Neural cell (in vitro differentiated cells): ENCODE measurements around the gene PARP11. TPM values are rescaled to one million over a fixed set of nuclear protein-coding genes. Genes with fewer than 3 reads are reported as not detected.

Experiments used
- H2AFZ ChIP-seq: fragments of 200-600, 300-800 bp; sonication (generic), shearing (Covaris generic); 2 replicates; pipeline ENCODE4 v1.6.0; 2014; ENCODE audit warnings: low read depth, mild to moderate bottlenecking, antibody characterized with exemption, low read length, moderate library complexity
- H3F3A ChIP-seq: fragments of 200-600 bp; shearing (Covaris generic); 2 replicates; pipeline ENCODE4 v1.6.1; 2016; ENCODE audit warnings: mild to moderate bottlenecking, moderate library complexity, mixed read lengths, antibody characterized with exemption, low read length; ENCODE audit not compliant: insufficient read depth, poor library complexity, severe bottlenecking
- H3K27ac ChIP-seq: fragments of 200-600, 300-800 bp; sonication (generic), shearing (Covaris generic); 2 replicates; pipeline ENCODE4 v1.5.1; 2014; ENCODE audit warnings: mild to moderate bottlenecking, low read length, moderate library complexity
- H3K27me3 ChIP-seq: fragments of 300-800, 200-600 bp; sonication (generic), shearing (Covaris generic); 2 replicates; pipeline ENCODE4 v1.6.0; 2014; ENCODE audit warnings: mild to moderate bottlenecking, low read depth, low read length, moderate library complexity; ENCODE audit not compliant: insufficient read depth
- H3K36me3 ChIP-seq: fragments of 300-800, 200-600 bp; sonication (generic), shearing (Covaris generic); 2 replicates; pipeline ENCODE4 v1.5.1; 2014; ENCODE audit warnings: mild to moderate bottlenecking, antibody characterized with exemption, low read length, moderate library complexity; ENCODE audit not compliant: insufficient read depth
- H3K4me2 ChIP-seq: fragments of 300-800, 200-600 bp; sonication (generic), shearing (Covaris generic); 2 replicates; pipeline ENCODE4 v1.6.0; 2014; ENCODE audit warnings: mild to moderate bottlenecking, low read length
- H3K4me3 ChIP-seq: fragments of 300-800, 200-600 bp; sonication (generic), shearing (Covaris generic); 2 replicates; pipeline ENCODE4 v1.5.1; 2014; ENCODE audit warnings: mild to moderate bottlenecking, low read length, moderate library complexity
- H3K79me2 ChIP-seq: fragments of 200-600 bp; shearing (Covaris generic); replicated peaks from 2 replicates; pipeline ENCODE4 v1.6.0; 2014; ENCODE audit warnings: mild to moderate bottlenecking, low read length, moderate library complexity; ENCODE audit not compliant: insufficient read depth
- H3K9ac ChIP-seq: fragments of 300-800, 200-600 bp; sonication (generic), shearing (Covaris generic); 2 replicates; pipeline ENCODE4 v1.6.1; 2016; ENCODE audit warnings: mild to moderate bottlenecking, low read length, mixed read lengths
- H3K9me2 ChIP-seq: fragments of 200-600 bp; shearing (Covaris generic); 2 replicates; pipeline ENCODE4 v1.6.1; 2016; ENCODE audit warnings: mild to moderate bottlenecking, low read length, mixed read lengths; ENCODE audit not compliant: insufficient read depth
- H3K9me3 ChIP-seq: fragments of 200-600, 300-800 bp; sonication (generic), shearing (Covaris generic); 2 replicates; pipeline ENCODE4 v1.6.1; 2016; ENCODE audit warnings: mild to moderate bottlenecking, mixed run types, low read length, moderate library complexity, mixed read lengths
- H4K20me1 ChIP-seq: fragments of 200-600 bp; shearing (Covaris generic); 2 replicates; pipeline ENCODE4 v1.6.1; 2016; ENCODE audit warnings: mild to moderate bottlenecking, mixed run types; ENCODE audit not compliant: insufficient read depth
- EP300 ChIP-seq: fragments of 450-650 bp; conservative IDR thresholded peaks from 2 replicates; pipeline ENCODE4 v1.6.1; 2014; ENCODE audit warnings: antibody characterized with exemption, mild to moderate bottlenecking, moderate library complexity; ENCODE audit not compliant: poor library complexity, severe bottlenecking
- EZH2 ChIP-seq: fragments of 200-600, 300-800 bp; shearing (Covaris generic), sonication (generic); IDR thresholded peaks from 2 replicates; pipeline ENCODE4 v1.6.1; 2014; ENCODE audit warnings: antibody characterized with exemption, low read length, borderline replicate concordance, mild to moderate bottlenecking; ENCODE audit not compliant: insufficient read depth, poor library complexity, severe bottlenecking
- MXI1 ChIP-seq: fragments of 450-650 bp; conservative IDR thresholded peaks from 2 replicates; pipeline ENCODE4 v1.6.1; 2014; ENCODE audit warnings: antibody characterized with exemption, mild to moderate bottlenecking; ENCODE audit not compliant: poor library complexity, severe bottlenecking
- POLR2AphosphoS5 ChIP-seq: IDR thresholded peaks from 2 replicates; pipeline ENCODE4 v1.6.1; 2012
- RAD21 ChIP-seq: fragments of 450-650 bp; conservative IDR thresholded peaks from 2 replicates; pipeline ENCODE4 v1.6.1; 2014; ENCODE audit warnings: antibody characterized with exemption, mild to moderate bottlenecking, moderate library complexity
- SMC3 ChIP-seq: fragments of 450-650 bp; conservative IDR thresholded peaks from 2 replicates; pipeline ENCODE4 v1.6.1; 2014; ENCODE audit warnings: antibody characterized with exemption, mild to moderate bottlenecking, moderate library complexity; ENCODE audit not compliant: poor library complexity
- TAF1 ChIP-seq: IDR thresholded peaks from 2 replicates; pipeline ENCODE4 v1.6.1; 2012; ENCODE audit warnings: low read depth
- polyA plus RNA-seq: library from polyadenylated mRNA; depleted of rRNA; stranded (reverse); fragments of >200 nt; gene quantifications from 2 replicates; pipeline ENCODE4 v1.2.3, GENCODE V29; 2014
- TF ChIP-seq, protein P1 (sequence below): IDR thresholded peaks from 2 replicates; pipeline ENCODE4 v1.6.1; 2012; ENCODE audit warnings: borderline replicate concordance
- TF ChIP-seq, protein P2 (sequence below): fragments of 450-650 bp; IDR thresholded peaks from 2 replicates; pipeline ENCODE4 v1.5.1; 2014; ENCODE audit warnings: antibody characterized with exemption, mild to moderate bottlenecking, moderate library complexity; ENCODE audit not compliant: poor library complexity, severe bottlenecking

The PARP11 gene
- polyA plus RNA-seq, 1 donor from 2014 or later: 20.3 TPM

DNA sequence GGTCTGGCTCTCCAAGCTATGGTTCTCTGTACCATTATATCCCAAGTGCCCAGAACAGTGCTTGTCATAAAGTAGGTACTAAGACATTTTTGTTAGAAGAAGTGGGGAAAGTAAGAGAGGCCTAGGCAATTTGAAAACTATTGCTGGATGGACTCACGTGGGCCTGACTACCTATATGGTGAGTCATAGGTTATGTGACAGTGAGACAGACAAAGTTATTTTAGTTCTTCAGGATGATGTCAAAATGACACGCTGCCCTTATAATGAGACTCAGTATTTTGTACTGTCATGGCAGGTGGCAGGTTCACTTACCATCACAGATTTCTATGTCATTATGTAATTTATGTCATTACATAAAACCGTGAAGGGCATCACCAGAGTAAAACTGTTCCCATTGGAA lies 53.1 kb downstream of the PARP11 start:
- TF ChIP-seq, protein P1, sequence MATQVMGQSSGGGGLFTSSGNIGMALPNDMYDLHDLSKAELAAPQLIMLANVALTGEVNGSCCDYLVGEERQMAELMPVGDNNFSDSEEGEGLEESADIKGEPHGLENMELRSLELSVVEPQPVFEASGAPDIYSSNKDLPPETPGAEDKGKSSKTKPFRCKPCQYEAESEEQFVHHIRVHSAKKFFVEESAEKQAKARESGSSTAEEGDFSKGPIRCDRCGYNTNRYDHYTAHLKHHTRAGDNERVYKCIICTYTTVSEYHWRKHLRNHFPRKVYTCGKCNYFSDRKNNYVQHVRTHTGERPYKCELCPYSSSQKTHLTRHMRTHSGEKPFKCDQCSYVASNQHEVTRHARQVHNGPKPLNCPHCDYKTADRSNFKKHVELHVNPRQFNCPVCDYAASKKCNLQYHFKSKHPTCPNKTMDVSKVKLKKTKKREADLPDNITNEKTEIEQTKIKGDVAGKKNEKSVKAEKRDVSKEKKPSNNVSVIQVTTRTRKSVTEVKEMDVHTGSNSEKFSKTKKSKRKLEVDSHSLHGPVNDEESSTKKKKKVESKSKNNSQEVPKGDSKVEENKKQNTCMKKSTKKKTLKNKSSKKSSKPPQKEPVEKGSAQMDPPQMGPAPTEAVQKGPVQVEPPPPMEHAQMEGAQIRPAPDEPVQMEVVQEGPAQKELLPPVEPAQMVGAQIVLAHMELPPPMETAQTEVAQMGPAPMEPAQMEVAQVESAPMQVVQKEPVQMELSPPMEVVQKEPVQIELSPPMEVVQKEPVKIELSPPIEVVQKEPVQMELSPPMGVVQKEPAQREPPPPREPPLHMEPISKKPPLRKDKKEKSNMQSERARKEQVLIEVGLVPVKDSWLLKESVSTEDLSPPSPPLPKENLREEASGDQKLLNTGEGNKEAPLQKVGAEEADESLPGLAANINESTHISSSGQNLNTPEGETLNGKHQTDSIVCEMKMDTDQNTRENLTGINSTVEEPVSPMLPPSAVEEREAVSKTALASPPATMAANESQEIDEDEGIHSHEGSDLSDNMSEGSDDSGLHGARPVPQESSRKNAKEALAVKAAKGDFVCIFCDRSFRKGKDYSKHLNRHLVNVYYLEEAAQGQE: no peak
- TF ChIP-seq EP300 (peak; percentile 64), POLR2AphosphoS5 (peak; percentile 22)
- no peaks in the 10 kb centered on the region for H3F3A ChIP-seq

DNA sequence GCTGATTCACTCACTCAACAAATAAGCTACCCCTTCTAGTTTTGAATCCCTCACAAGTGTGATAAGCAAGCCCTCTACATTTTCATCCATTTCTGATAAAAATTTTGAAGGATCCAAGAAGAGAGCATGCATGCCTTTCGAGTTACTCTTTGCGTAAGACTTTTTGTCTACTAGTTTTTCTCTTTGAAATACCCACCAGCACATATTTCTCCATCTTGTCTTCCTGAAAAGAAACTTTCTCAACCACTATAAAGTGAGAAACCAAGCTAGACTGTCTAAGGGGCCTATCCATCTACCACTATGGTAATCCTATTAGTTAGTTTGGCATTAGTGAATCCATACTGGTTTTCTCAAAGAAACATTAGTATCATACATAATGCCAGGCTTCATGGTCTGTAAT lies 56.9 kb downstream of the PARP11 start:
- H4K20me1 ChIP-seq: no peaks in the 10 kb centered on the region
- no peaks in the 10 kb centered on the region for H3K9me2 ChIP-seq
- no peak overlapping the region for H3K9ac ChIP-seq
- H3K4me2 ChIP-seq: no peak overlapping the region
- H3F3A ChIP-seq: no peaks in the 10 kb centered on the region
- H3K36me3 ChIP-seq: peaks cover 4% of the 10 kb centered on the region
- H3K79me2 ChIP-seq: no peaks in the 10 kb centered on the region
- no peak overlapping the region for H2AFZ ChIP-seq
- no peaks in the 10 kb centered on the region for H3K27me3 ChIP-seq
- no peak overlapping the region for H3K27ac ChIP-seq
- TF ChIP-seq EZH2 (no peak), MXI1 (no peak), POLR2AphosphoS5 (no peak), RAD21 (no peak), TAF1 (no peak), SMC3 (no peak), EP300 (no peak)
- TF ChIP-seq, protein P1: no peak
- TF ChIP-seq, protein P2, sequence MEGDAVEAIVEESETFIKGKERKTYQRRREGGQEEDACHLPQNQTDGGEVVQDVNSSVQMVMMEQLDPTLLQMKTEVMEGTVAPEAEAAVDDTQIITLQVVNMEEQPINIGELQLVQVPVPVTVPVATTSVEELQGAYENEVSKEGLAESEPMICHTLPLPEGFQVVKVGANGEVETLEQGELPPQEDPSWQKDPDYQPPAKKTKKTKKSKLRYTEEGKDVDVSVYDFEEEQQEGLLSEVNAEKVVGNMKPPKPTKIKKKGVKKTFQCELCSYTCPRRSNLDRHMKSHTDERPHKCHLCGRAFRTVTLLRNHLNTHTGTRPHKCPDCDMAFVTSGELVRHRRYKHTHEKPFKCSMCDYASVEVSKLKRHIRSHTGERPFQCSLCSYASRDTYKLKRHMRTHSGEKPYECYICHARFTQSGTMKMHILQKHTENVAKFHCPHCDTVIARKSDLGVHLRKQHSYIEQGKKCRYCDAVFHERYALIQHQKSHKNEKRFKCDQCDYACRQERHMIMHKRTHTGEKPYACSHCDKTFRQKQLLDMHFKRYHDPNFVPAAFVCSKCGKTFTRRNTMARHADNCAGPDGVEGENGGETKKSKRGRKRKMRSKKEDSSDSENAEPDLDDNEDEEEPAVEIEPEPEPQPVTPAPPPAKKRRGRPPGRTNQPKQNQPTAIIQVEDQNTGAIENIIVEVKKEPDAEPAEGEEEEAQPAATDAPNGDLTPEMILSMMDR: no peak
- H3K9me3 ChIP-seq: no peaks in the 10 kb centered on the region
- H3K4me3 ChIP-seq: no peak overlapping the region

More for the DNA sequence above, 53.1 kb downstream of the PARP11 start:
- Histone ChIP-seq H3K9me2 (no peaks in the 10 kb centered on the region), H3K9me3 (no peaks in the 10 kb centered on the region), H3K4me2 (no peak overlapping the region), H4K20me1 (no peaks in the 10 kb centered on the region), H3K4me3 (no peak overlapping the region), H3K79me2 (no peaks in the 10 kb centered on the region), H3K27me3 (no peaks in the 10 kb centered on the region), H3K36me3 (peaks cover 4% of the 10 kb centered on the region), H2AFZ (no peak overlapping the region), H3K27ac (no peak overlapping the region), H3K9ac (no peak overlapping the region)
